Neuron (in vitro differentiated cells): ENCODE results near the gene TRPM5.

Experiments
- H2AFZ ChIP-seq: one replicate; pipeline ENCODE4 v1.6.1; 2013; ENCODE audit warnings: low read depth, mild to moderate bottlenecking, inconsistent platforms, low read length, moderate library complexity
- H3K27me3 ChIP-seq: one replicate; pipeline ENCODE4 v1.6.1; 2013; ENCODE audit warnings: low read length; ENCODE audit not compliant: insufficient read depth
- H3K36me3 ChIP-seq: one replicate; pipeline ENCODE4 v1.6.1; 2013; ENCODE audit warnings: low read length; ENCODE audit not compliant: insufficient read depth
- H3K4me1 ChIP-seq: one replicate; pipeline ENCODE4 v1.6.1; 2013; ENCODE audit warnings: low read length; ENCODE audit not compliant: insufficient read depth
- H3K4me3 ChIP-seq: 2 replicates; pipeline ENCODE4 v1.5.1; 2013; ENCODE audit warnings: mild to moderate bottlenecking, low read length, moderate library complexity
- H3K9me3 ChIP-seq: one replicate; pipeline ENCODE4 v1.6.1; 2013; ENCODE audit warnings: low read length

TRPM5 gene

GRCh38 chr11:2433106-2433925, 11.0 kb downstream of the TRPM5 start:
- Histone ChIP-seq H3K4me3 (no peak overlapping the region), H3K27me3 (no peaks in the 10 kb centered on the region), H3K36me3 (no peaks in the 10 kb centered on the region), H3K9me3 (no peaks in the 10 kb centered on the region), H3K4me1 (no peaks in the 10 kb centered on the region), H2AFZ (no peak overlapping the region)

GRCh38 chr11:2432628-2433071, 11.7 kb downstream of the TRPM5 start:
- Histone ChIP-seq H3K4me3 (no peak overlapping the region), H3K9me3 (no peaks in the 10 kb centered on the region), H3K27me3 (no peaks in the 10 kb centered on the region), H3K4me1 (no peaks in the 10 kb centered on the region), H2AFZ (no peak overlapping the region), H3K36me3 (no peaks in the 10 kb centered on the region)

- no peak overlapping the region for H2AFZ ChIP-seq
- no peak overlapping the region for H3K4me3 ChIP-seq
- H3K27me3 ChIP-seq, result no peaks in the 10 kb centered on the region
- no peaks in the 10 kb centered on the region for H3K4me1 ChIP-seq
- H3K36me3 ChIP-seq, result no peaks in the 10 kb centered on the region
- H3K9me3 ChIP-seq, result no peaks in the 10 kb centered on the region
Observed at GRCh38 chr11:2432171-2432621, 12.1 kb downstream of the TRPM5 start.

- H3K36me3 ChIP-seq, result no peaks in the 10 kb centered on the region
- H3K4me3 ChIP-seq, result no peak overlapping the region
- H2AFZ ChIP-seq, result no peak overlapping the region
- no peaks in the 10 kb centered on the region for H3K4me1 ChIP-seq
- no peaks in the 10 kb centered on the region for H3K27me3 ChIP-seq
- no peaks in the 10 kb centered on the region for H3K9me3 ChIP-seq
Observed at GRCh38 chr11:2431395-2431794, 12.9 kb downstream of the TRPM5 start.

- Histone ChIP-seq H3K36me3 (no peaks in the 10 kb centered on the region), H2AFZ (no peak overlapping the region), H3K27me3 (no peaks in the 10 kb centered on the region), H3K4me3 (no peak overlapping the region), H3K4me1 (no peaks in the 10 kb centered on the region), H3K9me3 (no peaks in the 10 kb centered on the region)
Observed at GRCh38 chr11:2428322-2428795, 16.0 kb downstream of the TRPM5 start.

GRCh38 chr11:2427721-2428321, 16.5 kb downstream of the TRPM5 start:
- Histone ChIP-seq H3K9me3 (no peaks in the 10 kb centered on the region), H3K4me3 (no peak overlapping the region), H2AFZ (no peak overlapping the region), H3K36me3 (no peaks in the 10 kb centered on the region), H3K4me1 (no peaks in the 10 kb centered on the region), H3K27me3 (no peaks in the 10 kb centered on the region)

GRCh38 chr11:2426826-2427521, 17.3 kb downstream of the TRPM5 start:
- Histone ChIP-seq H3K36me3 (no peaks in the 10 kb centered on the region), H3K4me1 (no peaks in the 10 kb centered on the region), H2AFZ (no peak overlapping the region)

GRCh38 chr11:2426221-2426620, 18.1 kb downstream of the TRPM5 start:
- Histone ChIP-seq H3K9me3 (no peaks in the 10 kb centered on the region), H2AFZ (no peak overlapping the region), H3K4me1 (no peaks in the 10 kb centered on the region), H3K36me3 (no peaks in the 10 kb centered on the region), H3K4me3 (no peak overlapping the region), H3K27me3 (no peaks in the 10 kb centered on the region)

More at GRCh38 chr11:2426826-2427521, 17.3 kb downstream of the TRPM5 start:
- Histone ChIP-seq H3K9me3 (no peaks in the 10 kb centered on the region), H3K4me3 (no peak overlapping the region), H3K27me3 (no peaks in the 10 kb centered on the region)

GRCh38 chr11:2425506-2425905, 18.8 kb downstream of the TRPM5 start:
- Histone ChIP-seq H3K27me3 (no peaks in the 10 kb centered on the region), H3K4me3 (no peak overlapping the region), H3K36me3 (no peaks in the 10 kb centered on the region), H3K4me1 (no peaks in the 10 kb centered on the region), H3K9me3 (no peaks in the 10 kb centered on the region), H2AFZ (no peak overlapping the region)

GRCh38 chr11:2424811-2425495, 19.4 kb downstream of the TRPM5 start:
- H3K27me3 ChIP-seq, result no peaks in the 10 kb centered on the region
- H3K36me3 ChIP-seq, result no peaks in the 10 kb centered on the region
- no peaks in the 10 kb centered on the region for H3K9me3 ChIP-seq
- peaks cover 3% of the 10 kb centered on the region for H3K4me1 ChIP-seq
- no peak overlapping the region for H3K4me3 ChIP-seq
- no peak overlapping the region for H2AFZ ChIP-seq

GRCh38 chr11:2423157-2424025, 20.9 kb downstream of the TRPM5 start:
- Histone ChIP-seq H3K4me3 (no peak overlapping the region), H3K27me3 (no peaks in the 10 kb centered on the region), H3K36me3 (no peaks in the 10 kb centered on the region), H3K4me1 (peaks cover 3% of the 10 kb centered on the region), H3K9me3 (no peaks in the 10 kb centered on the region), H2AFZ (no peak overlapping the region)
